H1 (cell line): ENCODE results near the gene SPOCK1. TPM values are rescaled to one million over a fixed set of nuclear protein-coding genes. Genes with fewer than 3 reads are reported as not detected.

Experiments used
- CTCF ChIA-PET: fragments of 300-600 bp; sonication (Branson Sonifier 250); formaldehyde crosslinking; loops from one replicate; lab custom pipeline; 2021; ENCODE audit not compliant: partially characterized antibody; lab: Charles Lee
- POLR2A ChIA-PET: fragments of 300-600 bp; sonication (Branson Sonifier 250); formaldehyde crosslinking; loops from one replicate; lab custom pipeline; 2021; ENCODE audit warnings: inconsistent platforms; ENCODE audit not compliant: partially characterized antibody; lab: Charles Lee
- DNase-seq, 2 experiments: peaks; one replicate each; pipeline versions ENCODE4 v3.0.0 to v3.0.0-alpha.2; 2010 to 2022; ENCODE audit warnings: low spot score in 2 of 2, low read depth in 1 of 2, mixed read lengths in 1 of 2
- FAIRE-seq: peaks from 2 replicates; lab custom pipeline; 2011; peaks lifted over from hg19 to GRCh38; lab: Jason Lieb, UNC
- H2AFZ ChIP-seq: 2 replicates; pipeline ENCODE4 v1.8.1; 2012; ENCODE audit warnings: low read length, inconsistent platforms
- H2AK5ac ChIP-seq: 2 replicates; pipeline ENCODE4 v1.6.1; 2013; ENCODE audit warnings: low read depth, low read length
- H2BK120ac ChIP-seq: replicated peaks from 2 replicates; pipeline ENCODE3; 2013; ENCODE audit warnings: low read depth, low read length, inconsistent platforms
- H2BK12ac ChIP-seq: 2 replicates; pipeline ENCODE4 v1.6.1; 2013; ENCODE audit warnings: low read depth, low read length
- H2BK15ac ChIP-seq: 2 replicates; pipeline ENCODE4 v1.6.1; 2013; ENCODE audit warnings: low read length
- H2BK20ac ChIP-seq: 2 replicates; pipeline ENCODE4 v1.6.1; 2013; ENCODE audit warnings: low read length
- H2BK5ac ChIP-seq: 2 replicates; pipeline ENCODE4 v1.6.1; 2013; ENCODE audit warnings: low read depth, low read length
- H3K14ac ChIP-seq: 2 replicates; pipeline ENCODE4 v1.6.1; 2013; ENCODE audit warnings: inconsistent platforms; ENCODE audit not compliant: insufficient read length
- H3K18ac ChIP-seq: 2 replicates; pipeline ENCODE4 v1.6.1; 2013; ENCODE audit warnings: low read length; ENCODE audit errors: extremely low read depth
- H3K23ac ChIP-seq: 2 replicates; pipeline ENCODE4 v1.6.1; 2013; ENCODE audit warnings: inconsistent platforms; ENCODE audit not compliant: insufficient read length
- H3K23me2 ChIP-seq: 2 replicates; pipeline ENCODE4 v1.6.1; 2013; ENCODE audit warnings: low read depth, low read length
- H3K27ac ChIP-seq: 2 replicates; pipeline ENCODE4 v1.6.1; 2011; ENCODE audit warnings: low read depth, low read length, inconsistent platforms
- H3K27me3 ChIP-seq, 4 experiments: replicated peaks in 1 of 4; 1 replicate in 1 of 4; 2 replicates in 3 of 4; pipeline versions ENCODE4 v1.6.1 to v1.8.1; 2011 to 2013; ENCODE audit warnings: low read length in 3 of 4, mild to moderate bottlenecking in 3 of 4, inconsistent platforms in 2 of 4, mixed read lengths in 2 of 4, moderate library complexity in 1 of 4; ENCODE audit not compliant: control insufficient read depth in 3 of 4, insufficient read depth in 3 of 4; ENCODE audit errors: extremely low read depth in 1 of 4
- H3K36me3 ChIP-seq, 4 experiments: 2 replicates each; pipeline versions ENCODE4 v1.6.1 to v1.8.1; 2011 to 2013; ENCODE audit warnings: mild to moderate bottlenecking in 4 of 4, low read length in 3 of 4, moderate library complexity in 2 of 4, control low read depth in 1 of 4, inconsistent platforms in 1 of 4; ENCODE audit not compliant: insufficient read depth in 4 of 4, control insufficient read depth in 2 of 4
- H3K4ac ChIP-seq: replicated peaks from 2 replicates; pipeline ENCODE3; 2013; ENCODE audit warnings: low read length, low read depth, mixed read lengths, inconsistent platforms; ENCODE audit not compliant: insufficient read length
- H3K4me1 ChIP-seq, 4 experiments: replicated peaks in 1 of 4; 1 replicate in 1 of 4; 2 replicates in 3 of 4; pipeline versions ENCODE4 v1.6.1 to v1.8.1; 2011 to 2013; ENCODE audit warnings: low read length in 3 of 4, inconsistent platforms in 2 of 4, mixed read lengths in 1 of 4; ENCODE audit not compliant: insufficient read depth in 4 of 4, control insufficient read depth in 3 of 4
- H3K4me2 ChIP-seq, 2 experiments: 2 replicates each; pipeline versions ENCODE4 v1.6.1 to v1.8.1; 2011 to 2013; ENCODE audit warnings: low read depth in 2 of 2, low read length in 2 of 2, control low read depth in 1 of 2, inconsistent platforms in 1 of 2, mild to moderate bottlenecking in 1 of 2; ENCODE audit not compliant: insufficient read depth in 1 of 2
- H3K4me3 ChIP-seq, 4 experiments: fragments of 200-600, 300-600 bp in 1 of 4; sonication (generic), shearing (Covaris generic), sonication (Bioruptor Twin) in 1 of 4; 2 replicates each; pipeline versions ENCODE4 v1.5.1 to v1.8.1; 2011 to 2016; ENCODE audit warnings: low read length in 4 of 4, low read depth in 3 of 4, control low read depth in 2 of 4, inconsistent platforms in 2 of 4, mild to moderate bottlenecking in 2 of 4, mixed read lengths in 1 of 4, moderate library complexity in 1 of 4; ENCODE audit not compliant: insufficient read depth in 2 of 4; ENCODE audit errors: extremely low read depth in 1 of 4
- H3K56ac ChIP-seq: replicated peaks from 2 replicates; pipeline ENCODE3; 2013; ENCODE audit warnings: low read depth, mild to moderate bottlenecking, mixed read lengths, low read length, inconsistent platforms; ENCODE audit not compliant: insufficient read length
- H3K79me1 ChIP-seq: 2 replicates; pipeline ENCODE4 v1.6.1; 2013; ENCODE audit warnings: low read depth, low read length, control low read depth
- H3K79me2 ChIP-seq, 2 experiments: 2 replicates each; pipeline versions ENCODE4 v1.6.1 to v1.8.1; 2012 to 2013; ENCODE audit warnings: low read length in 2 of 2, mild to moderate bottlenecking in 2 of 2, inconsistent platforms in 1 of 2; ENCODE audit not compliant: insufficient read depth in 2 of 2, control insufficient read depth in 1 of 2
- H3K9ac ChIP-seq, 4 experiments: replicated peaks in 1 of 4; 1 replicate in 1 of 4; 2 replicates in 3 of 4; pipeline versions ENCODE4 v1.6.1 to v1.8.1; 2011 to 2013; ENCODE audit warnings: low read depth in 3 of 4, low read length in 3 of 4, control low read depth in 2 of 4, mild to moderate bottlenecking in 2 of 4, moderate library complexity in 2 of 4, inconsistent platforms in 1 of 4; ENCODE audit errors: extremely low read depth in 1 of 4
- H3K9me3 ChIP-seq, 2 experiments: 2 replicates each; pipeline versions ENCODE4 v1.6.1 to v1.8.1; 2012 to 2013; ENCODE audit warnings: mild to moderate bottlenecking in 2 of 2, moderate library complexity in 2 of 2, control low read depth in 1 of 2, inconsistent platforms in 1 of 2, low read depth in 1 of 2, low read length in 1 of 2, mixed read lengths in 1 of 2; ENCODE audit not compliant: insufficient read depth in 2 of 2
- H4K20me1 ChIP-seq, 2 experiments: replicated peaks in 1 of 2; 2 replicates each; pipeline versions ENCODE3 to v1.8.1; 2011 to 2013; ENCODE audit warnings: inconsistent platforms in 2 of 2, low read length in 2 of 2, mild to moderate bottlenecking in 1 of 2; ENCODE audit not compliant: insufficient read depth in 2 of 2, control insufficient read depth in 1 of 2
- H4K5ac ChIP-seq: 2 replicates; pipeline ENCODE4 v1.6.1; 2013; ENCODE audit warnings: low read length, low read depth, mixed read lengths, inconsistent platforms; ENCODE audit not compliant: insufficient read length
- H4K8ac ChIP-seq: 2 replicates; pipeline ENCODE4 v1.8.0; 2013; ENCODE audit warnings: mild to moderate bottlenecking, moderate library complexity, low read length, inconsistent platforms; ENCODE audit not compliant: insufficient read depth; ENCODE audit errors: extremely low read depth
- H4K91ac ChIP-seq: replicated peaks from 2 replicates; pipeline ENCODE3; 2013; ENCODE audit warnings: low read length, mixed read lengths, inconsistent platforms; ENCODE audit not compliant: insufficient read length
- ASH2L ChIP-seq: fragments of 200-600, 300-600 bp; sonication (generic); IDR thresholded peaks from one replicate; pipeline ENCODE4 v1.7.1; 2017; ENCODE audit warnings: low read length
- ATF2 ChIP-seq: IDR thresholded peaks from 2 replicates; pipeline ENCODE4 v1.6.1; 2012; ENCODE audit warnings: low read length, inconsistent platforms
- BACH1 ChIP-seq: IDR thresholded peaks from 2 replicates; pipeline ENCODE4 v1.6.1; 2012; ENCODE audit warnings: low read length, improper control_type of control experiment
- E2F6 ChIP-seq: IDR thresholded peaks from 2 replicates; pipeline ENCODE4 v1.6.1; 2012; ENCODE audit warnings: inconsistent platforms
- EP300 ChIP-seq, 2 experiments: IDR thresholded peaks; 1 replicate in 1 of 2; 2 replicates in 1 of 2; pipeline ENCODE4 v1.6.1; 2011 to 2012; ENCODE audit warnings: low read depth in 2 of 2, low read length in 2 of 2, mild to moderate bottlenecking in 2 of 2, borderline replicate concordance in 1 of 2, inconsistent platforms in 1 of 2, moderate library complexity in 1 of 2
- EZH2 ChIP-seq: fragments of 200-600 bp; sonication (generic); IDR thresholded peaks from 2 replicates; pipeline ENCODE4 v1.7.1; 2012; ENCODE audit warnings: low read depth, mild to moderate bottlenecking, moderate library complexity, low read length, inconsistent platforms; ENCODE audit not compliant: severe bottlenecking
- NANOG ChIP-seq: IDR thresholded peaks from 2 replicates; pipeline ENCODE4 v1.6.1; 2011; ENCODE audit warnings: low read length, low read depth, mild to moderate bottlenecking, inconsistent platforms; ENCODE audit not compliant: insufficient read depth, poor library complexity, severe bottlenecking
- SAP30 ChIP-seq: fragments of 300-600 bp; sonication (generic); IDR thresholded peaks from 2 replicates; pipeline ENCODE4 v1.7.1; 2012; ENCODE audit warnings: low read length, moderate library complexity, mild to moderate bottlenecking, inconsistent platforms; ENCODE audit not compliant: insufficient read depth, insufficient replicate concordance
- USF2 ChIP-seq: IDR thresholded peaks from 2 replicates; pipeline ENCODE4 v1.6.1; 2011; ENCODE audit warnings: low read length, improper control_type of control experiment
- ZNF274 ChIP-seq: IDR thresholded peaks from 2 replicates; pipeline ENCODE4 v1.7.0; 2012; ENCODE audit warnings: low read length, borderline replicate concordance; ENCODE audit errors: extremely low read depth
- WGBS, 2 experiments: shearing (Covaris generic) in 1 of 2; methylation state at CpG; one replicate each; pipeline versions ENCODE4 v1.1.6 to v1.1.7; 2013 to 2015; ENCODE audit warnings: low lambda C conversion rate in 2 of 2, mixed read lengths in 2 of 2, inconsistent platforms in 1 of 2, low coverage in 1 of 2, missing lambda C conversion rate in 1 of 2; ENCODE audit not compliant: insufficient replicate concordance in 2 of 2, insufficient coverage in 1 of 2, insufficient read length in 1 of 2; ENCODE audit errors: extremely low coverage in 1 of 2, missing lambda C conversion rate in 1 of 2; 5-methylcytosine and 5-hydroxymethylcytosine counted together
- polyA plus RNA-seq, 7 experiments: library from polyadenylated mRNA; depleted of rRNA in 3 of 7; stranded (reverse) in 5 of 7; unstranded in 2 of 7; fragments of >200 nt in 5 of 7; fragments of 200-250 nt in 2 of 7; gene quantifications; 1 replicate in 5 of 7; 2 replicates in 1 of 7; 4 replicates in 1 of 7; pipeline versions ENCODE4 v1.2.1 to v1.2.3, GENCODE V29; 2011 to 2013; ENCODE audit warnings: missing spikeins in 2 of 7, mixed read lengths in 2 of 7
- total RNA-seq: library from RNA; stranded (reverse); fragmentation: NEBNext Ultra II Directional; extraction: Animal tissue kit (Norgen Biotek cat#: 25700); gene quantifications from 2 replicates; pipeline ENCODE4 v1.2.1, GENCODE V29; 2021

SPOCK1 gene
- total and polyA plus RNA-seq, 2 of the 8 experiments (the other 6 are each of a cell fraction or from before 2014, with no cell fraction given), result 6.9 to 18.1 TPM

- H2BK12ac ChIP-seq, result no peak overlapping the region
- WGBS, 2 experiments, result 94% methylated on average over 2 of the region's 2 CpGs; no CpG with 5 or more reads in 1 of the 2 experiments
- no peaks in the 10 kb centered on the region for H3K36me3 ChIP-seq
- no peak overlapping the region for H3K4me2 ChIP-seq
- no peak overlapping the region for H3K56ac ChIP-seq
- no peak overlapping the region for H2AK5ac ChIP-seq
- no peak overlapping the region for H3K4me3 ChIP-seq
- no peak for FAIRE-seq
- H3K79me1 ChIP-seq, result no peaks in the 10 kb centered on the region
- H3K27ac ChIP-seq, result no peak overlapping the region
- no peaks in the 10 kb centered on the region for H3K79me2 ChIP-seq
- no peak overlapping the region for H3K9ac ChIP-seq
- no peak overlapping the region for H4K5ac ChIP-seq
- DNase-seq, result no peak
- no peaks in the 10 kb centered on the region for H3K27me3 ChIP-seq
- ChIA-PET CTCF (no interaction called here), POLR2A (no interaction called here)
- H2BK120ac ChIP-seq, result no peak overlapping the region
- H4K8ac ChIP-seq, result no peak overlapping the region
- H2BK5ac ChIP-seq, result no peak overlapping the region
- no peaks in the 10 kb centered on the region; the same call in 1 of the 2 replicates for H3K23me2 ChIP-seq
- H3K23ac ChIP-seq, result no peak overlapping the region
- no peak overlapping the region for H4K91ac ChIP-seq
- H3K18ac ChIP-seq, result no peak overlapping the region
- H3K14ac ChIP-seq, result no peak overlapping the region
- no peak overlapping the region for H2BK15ac ChIP-seq
- no peak overlapping the region for H3K4ac ChIP-seq
- H3K4me1 ChIP-seq, result no peaks in the 10 kb centered on the region
- H4K20me1 ChIP-seq, result no peaks in the 10 kb centered on the region
- no peaks in the 10 kb centered on the region for H3K9me3 ChIP-seq
- no peak overlapping the region for H2AFZ ChIP-seq
- H2BK20ac ChIP-seq, result no peak overlapping the region
- TF ChIP-seq ZNF274 (no peak), BACH1 (no peak), SAP30 (no peak), EP300 (IDR thresholded peaks at IDR 0.05; ENCODE audit: borderline replicate concordance in 1 of 2, low read depth in 2 of 2, low read length in 2 of 2) (no peak), ASH2L (no peak), EZH2 (no peak), E2F6 (no peak), ATF2 (no peak), NANOG (no peak), USF2 (no peak)
Measured at GRCh38 chr5:137004279-137004678, 494.8 kb downstream of the SPOCK1 start.
